GM18868 (cell line): ENCODE measurements around the gene NABP2.
A peak's percentile ranks its signal among the peaks of the same experiment; 100 is the strongest.
"Not testable (repeated sequence)": the region's sequence is repeated elsewhere in the genome, so short reads cannot be mapped to it uniquely, and the experiment has no call there.

Experiments used
- ATAC-seq: cut with Tn5 transposase; IDR thresholded peaks from one replicate; pipeline ENCODE4 v1.9.1; 2021; ENCODE audit warnings: mild to moderate bottlenecking, moderate library complexity; ENCODE audit not compliant: unreplicated experiment

The NABP2 gene

DNA sequence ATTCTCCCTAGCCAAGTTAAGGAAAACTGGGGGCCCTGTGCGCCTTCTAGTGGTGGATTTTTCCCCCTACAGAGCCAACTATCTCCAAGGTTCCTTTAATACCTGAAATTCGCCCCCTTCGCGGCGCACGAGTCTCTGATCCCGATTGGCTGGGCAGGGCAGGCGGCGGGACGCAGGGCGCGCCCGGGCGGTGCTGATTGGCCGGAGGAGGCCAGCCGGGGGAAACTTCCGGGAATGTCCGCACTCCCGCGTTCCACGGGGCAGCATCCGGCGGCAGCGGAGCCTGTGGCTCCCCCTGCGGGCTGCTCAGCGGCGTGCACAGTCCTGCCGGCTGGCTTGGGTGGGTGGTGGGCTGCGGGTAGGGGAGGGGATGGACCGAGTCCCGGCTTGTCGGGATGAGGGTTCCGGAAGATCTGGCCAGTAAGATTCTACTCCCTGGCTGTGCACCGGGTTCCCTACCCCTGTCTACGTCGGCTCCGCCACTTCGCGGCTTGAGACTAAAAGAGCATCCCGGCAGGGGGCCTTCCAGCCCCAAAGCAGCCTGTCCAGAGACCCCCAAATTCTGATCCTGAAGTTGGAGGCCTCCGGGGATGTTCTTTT is at the start of gene NABP2:
NABP2 (plus strand) TSS at position 241 of the 600 bp plus-strand sequence. CDS start 515 bp downstream, outside the sequence.
- peak; percentile 73 for ATAC-seq

GRCh38 chr12:56178347-56178746 is 45.8 kb upstream of the NABP2 start:
- no peak for ATAC-seq

DNA sequence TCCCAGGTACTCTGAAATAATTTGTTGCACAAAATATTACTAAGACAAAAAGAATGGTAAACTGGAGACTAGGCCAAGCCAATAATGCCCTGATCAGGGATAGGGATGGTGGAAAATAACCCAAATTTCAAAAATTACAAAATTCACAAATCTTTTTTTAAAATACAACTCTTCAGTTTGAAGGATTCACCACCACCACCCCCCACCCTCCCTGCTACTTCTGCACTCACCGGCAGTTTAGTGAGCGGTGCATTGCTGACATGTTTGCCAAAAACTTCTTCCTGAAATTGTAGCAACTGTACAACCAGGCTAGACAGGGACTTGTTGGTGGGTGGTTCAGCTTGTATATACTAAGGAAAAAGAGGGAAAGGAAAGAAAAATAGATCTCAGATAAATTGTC is 37.2 kb upstream of the NABP2 start:
- no peak for ATAC-seq

DNA sequence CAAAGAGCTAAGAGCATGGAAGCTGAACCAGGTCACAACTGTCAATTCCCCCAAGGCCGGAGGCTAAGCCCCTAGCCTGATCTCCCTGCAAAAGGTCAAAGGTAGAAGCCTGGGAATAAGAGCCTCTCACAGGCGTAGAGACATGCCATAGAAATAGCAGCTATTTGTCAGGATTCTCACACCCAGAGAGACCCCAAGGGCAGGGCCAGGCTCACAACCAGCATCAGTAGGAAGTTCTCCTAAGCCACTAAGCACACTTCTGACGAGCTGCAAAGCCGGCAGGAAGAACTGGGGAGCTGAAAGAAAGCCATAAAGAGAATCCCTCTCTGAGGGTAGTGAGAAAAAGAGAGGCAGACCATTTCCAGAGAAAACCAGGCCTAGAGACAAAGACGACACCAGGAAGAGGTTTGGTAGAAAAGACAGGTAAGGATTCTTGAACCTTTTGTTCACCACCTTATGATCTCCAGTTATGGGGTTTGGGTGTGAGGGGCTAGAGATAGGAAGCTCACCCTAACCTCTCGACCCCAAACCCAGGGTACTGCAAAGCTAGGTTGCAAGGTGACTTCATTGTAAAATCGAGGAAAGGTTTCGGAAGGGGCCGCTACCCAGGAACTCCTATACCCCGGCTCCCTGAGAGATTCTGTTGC is 35.9 kb upstream of the NABP2 start:
- ATAC-seq, result no peak

DNA sequence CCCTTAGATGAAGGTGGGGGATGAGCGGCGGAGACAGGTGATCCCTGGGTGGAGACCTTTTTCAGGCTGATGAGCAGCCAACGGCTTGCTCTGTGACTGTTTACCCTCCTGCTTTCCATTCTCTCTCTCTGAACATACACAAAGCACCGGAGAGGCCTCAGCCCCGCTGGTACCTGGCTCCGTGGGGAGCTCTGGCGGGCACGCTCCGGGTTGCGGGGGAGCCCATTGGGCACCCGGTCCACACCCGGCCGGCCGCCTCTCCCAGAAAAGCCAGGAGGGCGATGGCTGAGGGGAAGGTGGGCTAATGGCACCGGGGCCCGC is 35.4 kb upstream of the NABP2 start:
- no peak for ATAC-seq

GRCh38 chr12:56189099-56189917 is 34.8 kb upstream of the NABP2 start, which contains the start of gene SMARCC2:
Gene SMARCC2, minus strand, starts transcription at chr12:56189483. Its CDS starts 22 bp downstream, at chr12:56189461.
- ATAC-seq, result peak; percentile 73

DNA sequence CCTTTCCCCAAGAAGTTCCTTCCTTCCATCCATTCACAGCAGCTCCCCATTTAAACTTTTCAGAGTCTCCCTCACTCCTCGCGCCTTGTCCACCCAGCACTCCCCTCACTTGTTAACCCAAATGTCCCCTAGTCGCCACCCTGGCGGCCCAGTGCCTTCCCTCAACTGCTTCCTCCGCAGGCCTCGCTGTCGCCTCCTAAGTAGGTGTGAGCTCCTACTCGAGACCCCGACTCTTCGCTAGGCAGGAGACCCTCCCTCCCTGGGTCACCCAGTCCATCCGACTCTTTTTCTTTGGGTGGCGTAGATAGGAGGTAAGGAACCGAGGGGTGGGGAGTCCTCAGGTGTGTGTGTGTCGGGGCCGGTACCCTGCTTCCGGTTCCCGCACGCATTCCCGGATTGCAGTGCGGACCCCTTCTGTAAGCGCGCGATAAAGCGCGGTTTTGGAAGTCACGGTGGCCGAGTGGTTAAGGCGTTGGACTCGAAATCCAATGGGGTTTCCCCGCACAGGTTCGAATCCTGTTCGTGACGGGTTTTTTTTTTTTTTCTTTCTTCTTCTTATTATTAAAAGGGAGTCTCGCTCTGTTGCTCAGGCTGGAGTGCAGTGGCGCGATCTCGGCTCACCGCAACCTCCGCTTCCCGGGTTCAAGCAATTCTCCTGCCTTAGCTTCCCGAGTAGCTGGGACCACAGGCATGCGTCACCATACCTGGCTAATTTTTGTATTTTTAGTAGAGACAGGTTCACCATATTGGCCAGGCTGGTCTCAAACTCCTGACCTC is 34.0 kb upstream of the NABP2 start:
- ATAC-seq, result peak; percentile 56

- ATAC-seq, result no peak
Observed at GRCh38 chr12:56190695-56191155, 33.4 kb upstream of the NABP2 start.

DNA sequence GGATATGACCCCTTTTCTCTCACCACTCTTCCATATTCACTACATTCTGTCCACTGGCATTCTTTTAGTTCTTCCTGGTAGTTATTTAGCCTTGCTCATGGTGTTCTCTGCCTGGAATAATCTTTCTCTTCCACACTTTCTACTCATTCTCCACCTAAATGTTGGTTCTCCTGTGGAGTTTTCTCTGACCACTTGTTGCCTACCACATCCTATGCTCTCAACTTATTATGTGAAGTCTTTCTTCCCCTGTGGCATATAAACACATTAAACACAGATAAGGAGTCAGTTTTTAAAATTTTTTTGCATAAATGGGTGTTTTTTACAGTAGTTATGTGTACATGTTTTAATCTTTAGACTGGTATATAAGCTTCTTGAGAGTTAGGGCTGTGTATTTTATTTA is 31.6 kb upstream of the NABP2 start:
- no peak for ATAC-seq

- ATAC-seq, result no peak
Observed at GRCh38 chr12:56193025-56193578, 31.0 kb upstream of the NABP2 start.

DNA sequence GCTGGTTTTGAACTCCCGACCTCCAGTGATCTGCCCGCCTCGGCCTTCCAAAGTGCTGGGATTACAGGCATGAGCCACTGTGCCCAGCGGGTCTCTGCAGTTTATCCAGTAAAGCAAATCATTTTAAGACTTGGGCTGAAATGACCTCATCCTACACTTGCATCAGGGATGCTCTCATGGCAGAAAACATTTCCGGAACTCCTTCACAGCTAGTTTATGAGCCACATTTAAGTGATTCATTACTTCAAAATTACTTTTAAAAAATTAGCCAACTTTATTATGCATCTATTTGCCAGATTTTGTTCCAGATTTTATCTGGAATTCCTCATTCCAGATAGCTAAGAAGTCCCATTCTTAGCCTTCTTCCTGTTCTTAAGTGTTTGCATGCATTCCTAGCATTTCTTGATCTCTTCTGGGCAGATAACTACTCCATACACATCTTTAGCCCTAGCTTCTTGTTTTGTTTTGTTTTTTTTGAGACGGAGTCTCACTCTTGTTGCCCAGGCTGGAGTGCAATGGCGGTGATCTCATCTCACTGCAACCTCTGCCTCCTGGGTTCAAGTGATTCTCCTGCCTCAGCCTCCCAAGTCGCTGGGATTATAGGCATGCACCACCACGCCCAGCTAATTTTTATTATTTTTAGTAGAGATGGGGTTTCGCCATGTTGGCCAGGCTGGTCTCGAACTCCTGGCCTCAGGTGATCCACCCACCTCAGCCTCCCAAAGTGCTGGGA is 27.2 kb upstream of the NABP2 start:
- not testable (repeated sequence) for ATAC-seq

DNA sequence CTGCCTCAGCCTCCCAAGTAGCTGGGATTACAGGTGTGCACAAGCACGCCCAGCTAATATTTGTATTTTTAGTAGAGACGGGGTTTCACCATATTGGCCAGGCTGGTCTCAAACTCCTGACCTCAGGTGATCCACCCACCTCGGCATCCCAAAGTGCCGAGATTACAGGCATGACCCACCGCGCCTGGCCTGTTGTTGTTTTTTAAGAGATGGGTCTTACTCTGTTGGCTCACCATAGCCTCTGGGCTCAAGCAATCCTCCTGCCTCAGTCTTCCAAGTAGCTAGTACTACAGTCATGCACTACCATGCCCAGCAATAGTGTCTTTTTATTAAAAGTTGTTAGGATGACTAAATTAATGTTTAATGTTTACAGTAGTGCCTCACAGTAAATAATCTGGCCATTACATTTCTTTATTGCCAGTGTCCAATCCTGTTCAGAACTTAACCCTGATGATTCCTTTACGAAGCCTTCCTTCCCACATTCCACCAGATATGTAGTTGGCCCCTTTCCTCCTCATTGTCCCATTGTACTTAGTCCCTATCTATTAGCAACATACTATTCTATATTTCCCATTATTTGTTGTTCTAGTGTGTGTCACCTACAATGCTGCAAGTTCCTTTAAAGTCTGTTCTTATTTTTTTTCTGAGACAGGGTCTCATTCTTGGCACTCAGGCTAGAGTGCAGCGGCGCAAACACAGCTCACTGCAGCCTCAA is 26.1 kb upstream of the NABP2 start:
- ATAC-seq, result no peak

- ATAC-seq, result no peak
Observed at GRCh38 chr12:56198836-56199235, 25.3 kb upstream of the NABP2 start.

DNA sequence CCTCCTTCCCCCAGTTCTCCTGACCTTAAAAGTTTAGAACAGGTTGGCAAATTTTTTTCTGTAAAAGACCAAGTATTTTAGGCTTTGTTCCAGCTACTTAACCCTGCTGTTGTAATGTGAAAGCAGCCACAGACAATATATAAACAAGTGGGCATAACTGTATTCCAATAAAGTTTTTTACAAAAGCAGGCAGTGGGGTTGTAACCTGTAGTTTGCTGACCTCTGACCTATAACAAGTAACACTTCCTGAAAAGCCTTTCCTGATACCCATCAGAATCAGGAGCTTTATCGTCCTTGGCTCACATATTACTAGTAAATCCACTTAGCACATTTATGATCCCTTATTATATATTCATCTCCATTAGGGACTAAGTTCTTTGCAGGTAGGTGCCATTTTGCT is 21.8 kb upstream of the NABP2 start:
- ATAC-seq, result no peak

DNA sequence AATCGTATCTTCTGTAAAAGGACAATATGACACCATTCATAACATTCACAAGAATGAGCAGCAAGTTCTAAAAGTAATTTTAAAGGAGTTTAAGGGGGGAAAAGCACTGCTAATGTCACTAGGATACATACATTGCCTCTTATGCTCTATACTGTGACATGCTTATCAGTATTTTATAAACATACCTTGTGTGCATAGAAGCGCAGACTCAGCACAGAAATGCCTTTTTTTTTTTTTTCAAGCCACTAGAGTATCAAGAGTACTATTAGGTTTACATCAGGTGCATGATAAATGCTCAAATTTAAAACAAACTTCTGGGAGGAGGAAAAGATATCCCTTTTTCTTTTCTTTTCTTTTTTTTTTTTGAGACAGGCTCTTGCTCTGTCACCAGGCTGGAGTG is 21.3 kb upstream of the NABP2 start:
- no peak for ATAC-seq

DNA sequence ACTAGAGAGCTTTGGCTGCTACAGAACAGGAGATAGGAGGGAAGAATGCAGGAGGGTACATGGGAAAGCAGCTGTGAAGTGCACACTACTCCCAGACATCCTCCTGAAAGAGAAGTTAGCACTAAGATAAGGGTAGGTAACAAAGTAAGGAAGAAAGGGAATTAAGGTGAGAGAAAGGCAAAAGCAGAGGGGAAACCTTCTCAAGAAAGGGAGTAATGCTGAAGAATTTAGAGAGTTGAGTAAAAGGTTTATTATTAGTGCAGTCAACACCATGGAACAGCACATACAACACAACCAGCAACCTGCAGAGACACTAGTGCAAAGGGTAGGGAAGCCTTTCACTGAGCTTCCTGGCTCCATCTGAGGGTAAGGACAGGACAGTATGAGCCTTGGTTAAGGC is 19.9 kb upstream of the NABP2 start:
- ATAC-seq, result no peak

DNA sequence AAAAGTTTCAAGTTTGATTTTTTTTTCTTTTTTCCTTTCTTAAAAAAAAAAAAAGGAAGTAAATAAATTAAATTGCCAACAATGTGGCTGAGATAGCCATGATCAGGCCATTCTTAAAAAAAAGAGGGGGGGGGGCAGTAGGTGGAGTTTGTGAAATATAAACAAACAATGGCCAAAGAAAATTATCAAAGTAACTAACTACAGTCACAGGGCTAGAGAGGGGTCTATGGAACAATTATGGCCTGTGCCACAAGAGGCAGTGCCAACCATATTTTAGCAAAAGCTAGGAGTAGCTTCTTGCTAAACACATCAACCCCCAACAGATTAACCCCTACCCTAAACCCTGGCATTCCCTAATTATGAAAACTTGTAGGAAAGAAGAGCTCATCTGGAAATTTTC is 18.7 kb upstream of the NABP2 start:
- no peak for ATAC-seq

DNA sequence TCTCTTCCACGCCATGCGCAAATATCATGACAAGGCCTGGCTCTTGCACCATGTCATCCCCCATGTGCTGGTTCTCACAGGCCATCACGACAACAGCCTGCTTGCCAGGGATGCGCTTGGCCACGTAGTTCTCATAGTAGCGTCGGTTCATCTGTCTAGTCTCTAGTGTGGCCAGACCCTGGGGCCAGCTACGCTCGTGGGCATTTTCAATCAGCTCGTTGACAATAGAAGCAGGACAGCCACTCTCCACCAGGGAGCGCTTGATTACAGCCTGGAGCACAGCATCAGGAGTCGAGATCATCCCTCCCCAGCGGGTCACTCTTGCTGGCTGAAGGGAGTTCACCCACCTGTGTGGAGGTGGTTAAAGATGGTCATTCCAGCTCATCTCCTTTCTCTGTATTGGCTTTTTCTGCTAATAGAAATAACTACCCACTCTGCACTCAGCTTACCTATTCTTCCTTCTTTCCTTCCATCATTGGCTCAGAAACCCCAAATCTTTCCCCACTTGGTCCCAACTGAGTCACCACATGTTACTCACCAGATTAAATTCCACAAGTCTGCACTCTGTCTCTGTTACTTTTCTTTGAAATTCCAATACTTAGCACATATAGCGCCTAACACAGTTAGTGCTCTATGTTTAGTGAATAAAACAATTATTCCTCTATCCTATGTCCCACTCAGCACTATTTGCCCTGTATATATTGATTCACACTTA is 17.5 kb upstream of the NABP2 start:
- peak; percentile 53 for ATAC-seq

DNA sequence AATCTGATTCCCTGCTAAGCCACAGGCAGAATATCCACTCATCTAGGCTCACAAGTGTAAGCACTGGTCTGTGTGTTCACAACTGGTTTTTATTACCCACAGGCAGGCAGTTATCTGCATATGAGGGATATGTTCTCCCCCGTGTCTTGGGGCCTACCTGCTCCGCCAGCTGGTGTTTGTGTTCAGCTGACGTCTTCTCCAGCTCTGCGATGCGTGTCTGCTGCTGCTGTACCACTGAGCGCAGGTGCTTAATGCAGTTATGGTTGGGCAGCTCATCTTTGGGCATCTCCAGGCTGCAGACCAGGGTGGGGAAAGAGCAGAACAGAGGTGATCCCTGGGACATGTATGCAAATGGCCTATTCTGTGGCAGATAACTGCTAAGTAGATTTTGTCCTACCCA is 16.1 kb upstream of the NABP2 start:
- no peak for ATAC-seq
